ENCODE results near the gene CCR6.
A peak's percentile ranks its signal among the peaks of the same experiment; 100 is the strongest.
"Not testable (repeated sequence)": the region's sequence is repeated elsewhere in the genome, so short reads cannot be mapped to it uniquely, and the experiment has no call there.

Gene CCR6

DNA sequence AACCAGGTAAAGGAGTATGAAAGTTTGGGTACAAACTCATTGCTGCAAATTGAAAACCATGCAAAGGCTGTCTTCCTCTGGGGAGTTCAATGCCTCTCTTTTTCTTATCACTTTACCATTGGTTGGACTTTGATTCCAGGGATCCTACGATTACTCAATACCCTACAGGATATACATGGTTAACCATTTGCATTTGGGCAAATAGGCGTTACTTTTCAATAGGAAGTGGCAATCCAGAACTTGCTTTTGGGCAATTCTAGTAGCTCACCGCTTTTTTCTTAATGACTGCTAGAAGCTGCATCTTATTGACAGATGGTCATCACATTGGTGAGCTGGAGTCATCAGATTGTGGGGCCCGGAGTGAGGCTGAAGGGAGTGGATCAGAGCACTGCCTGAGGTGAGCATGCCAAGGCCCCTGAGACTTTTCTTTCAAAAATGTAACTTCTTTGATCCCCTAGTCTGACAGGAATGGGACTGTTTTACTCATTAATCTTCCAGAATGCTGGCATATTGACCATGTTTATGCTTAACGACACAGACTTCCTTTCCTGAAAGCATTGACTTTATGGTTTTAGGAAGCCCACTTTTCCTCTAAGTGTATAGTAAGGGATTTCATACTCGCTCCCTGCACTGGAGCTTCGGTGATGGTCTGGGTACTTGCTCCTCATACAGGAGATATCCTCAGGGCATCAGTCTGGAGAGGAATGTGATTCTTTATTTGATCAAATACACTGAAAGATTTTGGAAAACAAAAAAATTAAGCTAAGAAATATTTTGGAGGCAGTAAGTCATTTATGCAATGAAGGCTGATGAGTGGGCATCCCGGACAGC, at the start of gene CCR6:
TSS of gene CCR6 (plus strand) at position 270 of the 831 bp plus-strand sequence. CDS start 13,039 bp downstream, outside the sequence.
- TF ChIP-seq, protein P1, sequence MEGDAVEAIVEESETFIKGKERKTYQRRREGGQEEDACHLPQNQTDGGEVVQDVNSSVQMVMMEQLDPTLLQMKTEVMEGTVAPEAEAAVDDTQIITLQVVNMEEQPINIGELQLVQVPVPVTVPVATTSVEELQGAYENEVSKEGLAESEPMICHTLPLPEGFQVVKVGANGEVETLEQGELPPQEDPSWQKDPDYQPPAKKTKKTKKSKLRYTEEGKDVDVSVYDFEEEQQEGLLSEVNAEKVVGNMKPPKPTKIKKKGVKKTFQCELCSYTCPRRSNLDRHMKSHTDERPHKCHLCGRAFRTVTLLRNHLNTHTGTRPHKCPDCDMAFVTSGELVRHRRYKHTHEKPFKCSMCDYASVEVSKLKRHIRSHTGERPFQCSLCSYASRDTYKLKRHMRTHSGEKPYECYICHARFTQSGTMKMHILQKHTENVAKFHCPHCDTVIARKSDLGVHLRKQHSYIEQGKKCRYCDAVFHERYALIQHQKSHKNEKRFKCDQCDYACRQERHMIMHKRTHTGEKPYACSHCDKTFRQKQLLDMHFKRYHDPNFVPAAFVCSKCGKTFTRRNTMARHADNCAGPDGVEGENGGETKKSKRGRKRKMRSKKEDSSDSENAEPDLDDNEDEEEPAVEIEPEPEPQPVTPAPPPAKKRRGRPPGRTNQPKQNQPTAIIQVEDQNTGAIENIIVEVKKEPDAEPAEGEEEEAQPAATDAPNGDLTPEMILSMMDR (IDR thresholded peaks at IDR 0.05; ENCODE audit: borderline replicate concordance, insufficient read depth, low read depth, low read length), result no peak
- H3K4me3 ChIP-seq (ENCODE audit: low read depth, low read length), result peak within 1 kb of the TSS; percentile 22

DNA sequence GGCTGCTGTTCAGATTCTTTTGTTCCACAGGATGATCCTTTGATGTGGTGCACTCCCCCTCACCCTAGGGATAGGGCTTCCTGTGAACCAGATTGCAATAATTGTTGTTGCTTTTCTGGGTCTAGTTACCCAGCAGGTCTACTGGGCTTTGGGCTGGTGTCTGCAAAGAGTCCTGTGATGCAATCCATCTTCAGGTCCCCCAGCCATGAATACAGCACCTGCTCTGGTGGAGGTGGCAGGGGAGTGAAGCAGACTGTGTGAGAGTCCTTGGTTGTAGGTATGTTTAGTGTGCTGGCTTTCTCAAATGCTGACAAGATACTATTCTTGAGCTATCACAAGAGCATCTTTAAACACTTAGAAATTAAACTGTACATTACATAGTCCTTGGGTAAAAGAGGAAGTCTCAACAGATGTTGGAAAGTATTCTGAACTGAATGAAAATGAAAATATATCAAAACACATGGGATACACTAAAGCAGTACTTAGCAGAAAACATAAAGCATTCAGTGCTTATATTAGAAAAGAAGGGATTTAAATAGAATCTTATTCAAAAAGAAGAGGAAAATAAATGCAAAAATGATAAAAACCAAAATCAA, 49.1 kb upstream of the CCR6 start:
- no peak overlapping the region for H3K4me3 ChIP-seq (ENCODE audit: low read depth, low read length)
- TF ChIP-seq, protein P1 (IDR thresholded peaks at IDR 0.05; ENCODE audit: borderline replicate concordance, insufficient read depth, low read depth, low read length), result no peak

DNA sequence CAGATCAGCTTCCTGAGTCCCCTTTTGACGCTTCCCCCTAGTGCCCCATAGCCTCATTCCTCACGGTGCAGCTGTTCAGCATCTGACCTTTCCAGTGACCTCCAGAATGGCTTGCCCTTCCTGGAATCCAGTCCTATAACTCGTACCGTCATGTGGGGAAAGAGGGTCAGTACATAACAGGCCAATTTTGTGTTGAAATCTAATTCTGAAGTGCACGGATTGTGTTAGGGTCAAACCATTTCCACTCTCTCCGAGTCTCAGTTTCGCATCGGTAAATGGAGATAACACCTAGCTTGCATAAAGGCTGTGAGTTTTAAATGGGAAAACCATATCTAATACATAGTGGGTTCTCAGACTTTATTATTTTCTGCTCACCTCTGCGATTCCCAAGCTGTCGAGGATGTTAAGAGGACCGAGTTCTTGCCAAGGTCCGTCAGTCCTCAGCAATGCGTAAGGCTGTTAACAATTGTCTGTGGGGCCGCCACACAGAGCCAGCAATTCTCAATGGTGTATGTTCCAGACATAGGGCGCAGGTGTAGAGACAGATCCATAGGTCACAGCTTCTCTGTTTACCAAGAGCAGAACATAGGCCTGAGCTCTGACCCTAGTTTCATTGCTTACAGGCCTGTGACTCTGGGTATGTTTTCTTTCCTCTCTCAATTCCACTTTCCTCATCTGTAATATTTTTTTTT, 45.5 kb upstream of the CCR6 start:
- TF ChIP-seq, protein P1 (IDR thresholded peaks at IDR 0.05; ENCODE audit: borderline replicate concordance, insufficient read depth, low read depth, low read length), result no peak
- H3K4me3 ChIP-seq (ENCODE audit: low read depth, low read length), result no peak overlapping the region

DNA sequence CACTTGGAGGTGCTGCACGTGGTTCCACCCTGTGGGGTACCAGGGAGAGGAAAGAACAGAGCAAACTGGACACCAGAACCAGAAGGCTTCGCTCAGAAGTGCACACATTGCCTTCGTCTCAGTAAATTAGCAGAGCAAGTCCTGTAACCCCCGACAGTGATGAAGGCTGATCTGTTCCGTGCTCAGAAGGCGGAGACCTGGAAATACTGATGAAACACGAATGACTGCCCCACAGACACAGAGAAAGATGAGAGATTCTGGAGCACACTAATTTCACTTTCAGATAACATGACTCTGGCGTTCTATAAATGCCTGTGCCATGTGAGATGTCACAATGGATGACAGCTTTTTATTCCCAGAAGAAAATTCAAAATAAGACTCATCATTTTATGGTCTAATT, 44.2 kb upstream of the CCR6 start:
- TF ChIP-seq, protein P1 (IDR thresholded peaks at IDR 0.05; ENCODE audit: borderline replicate concordance, insufficient read depth, low read depth, low read length), result no peak
- no peak overlapping the region for H3K4me3 ChIP-seq (ENCODE audit: low read depth, low read length)

DNA sequence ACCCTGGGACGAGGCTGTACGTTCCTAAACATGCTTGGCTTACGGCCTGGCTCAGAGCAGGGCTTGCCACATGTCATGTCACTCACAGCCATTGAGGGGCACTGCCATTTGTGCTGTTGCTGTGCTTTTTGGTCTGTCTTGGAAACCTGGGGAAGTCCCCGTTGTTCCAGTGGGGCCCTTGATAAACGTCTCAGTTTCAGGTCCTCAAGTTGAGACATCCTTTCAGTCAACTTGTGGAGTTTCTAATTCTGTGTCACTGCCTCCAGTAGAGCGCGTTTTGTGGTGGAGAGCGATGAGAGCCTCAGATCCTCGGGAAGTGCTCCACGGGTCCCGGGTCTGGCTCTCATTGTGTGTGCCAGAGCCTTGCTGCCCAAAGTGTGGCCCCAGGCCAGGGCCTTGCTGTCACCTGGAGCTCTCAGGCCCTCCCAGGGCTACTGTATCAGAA, 43.0 kb upstream of the CCR6 start:
- no peak overlapping the region for H3K4me3 ChIP-seq (ENCODE audit: low read depth, low read length)
- TF ChIP-seq, protein P1 (IDR thresholded peaks at IDR 0.05; ENCODE audit: borderline replicate concordance, insufficient read depth, low read depth, low read length), result peak; percentile 60; the same call in 1 of the 2 replicates

DNA sequence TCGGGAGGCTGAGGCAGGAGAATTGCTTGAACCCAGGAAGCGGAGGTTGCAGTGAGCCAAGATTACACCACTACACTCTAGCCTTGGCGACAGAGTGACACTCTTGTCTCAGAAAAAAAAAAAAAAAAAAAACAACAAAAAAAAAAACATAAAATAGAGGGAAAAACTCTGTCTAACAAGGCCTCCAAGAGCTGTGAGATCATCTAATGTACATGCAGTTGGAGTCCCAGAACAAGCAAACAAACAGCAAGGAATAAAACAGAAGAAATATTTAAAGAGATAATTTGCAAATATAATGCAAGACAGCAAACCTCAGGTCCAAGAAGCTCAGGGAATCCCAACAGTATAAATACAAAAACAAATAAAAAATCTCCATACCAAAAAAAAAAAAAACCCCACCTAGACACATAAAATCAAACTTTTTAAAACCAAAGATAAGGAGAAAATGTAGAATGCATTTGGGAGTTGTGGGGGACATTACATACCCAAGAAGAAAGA, 35.0 kb upstream of the CCR6 start:
- TF ChIP-seq, protein P1 (IDR thresholded peaks at IDR 0.05; ENCODE audit: borderline replicate concordance, insufficient read depth, low read depth, low read length), result no peak
- no peak overlapping the region for H3K4me3 ChIP-seq (ENCODE audit: low read depth, low read length)

DNA sequence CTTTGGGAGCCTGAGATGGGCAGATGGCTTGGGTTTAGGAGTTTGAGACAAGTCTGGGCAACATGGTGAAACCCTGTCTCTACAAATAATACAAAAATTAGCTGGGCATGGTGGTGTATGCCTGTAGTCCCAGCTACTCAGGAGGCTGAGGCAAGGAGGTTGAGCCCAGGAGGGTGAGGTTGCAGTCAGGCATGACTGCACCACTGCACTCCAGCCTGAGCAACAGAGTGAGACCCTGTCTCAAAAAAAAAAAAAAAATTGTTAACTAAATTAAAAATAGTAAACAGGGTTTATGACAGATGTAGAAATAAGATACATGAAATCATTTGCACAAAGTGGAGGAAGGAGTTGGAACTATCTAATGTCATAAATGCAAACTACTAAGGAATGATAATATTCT, 34.2 kb upstream of the CCR6 start:
- not testable (repeated sequence) for H3K4me3 ChIP-seq (ENCODE audit: low read depth, low read length)

Measured in GM12875 (cell line).